ENCODE measurements around the gene EBF3.

GRCh38 chr10:129894698-129895097, 69.4 kb downstream of the EBF3 start:
- no peak for TF ChIP-seq RAD21 (IDR thresholded peaks at IDR 0.05; ENCODE audit: low read depth)
- no peak for TF ChIP-seq POLR2A (IDR thresholded peaks at IDR 0.05; ENCODE audit: borderline replicate concordance, extremely low read depth, insufficient read depth, insufficient read length)
- TF ChIP-seq CTCF (IDR thresholded peaks at IDR 0.05 in 2 of 3, conservative IDR thresholded peaks at IDR 0.05 in 1 of 3; ENCODE audit: borderline replicate concordance in 1 of 3, insufficient read depth in 1 of 3, low read depth in 2 of 3, low read length in 2 of 3), result no peak
- TF ChIP-seq SIN3A (IDR thresholded peaks at IDR 0.05; ENCODE audit: low read depth), result no peak
- TF ChIP-seq SP1 (IDR thresholded peaks at IDR 0.05; ENCODE audit: low read depth), result no peak
- no peak for TF ChIP-seq MAX (IDR thresholded peaks at IDR 0.05)
- no peak for TF ChIP-seq REST (IDR thresholded peaks at IDR 0.05; ENCODE audit: low read depth)
- TF ChIP-seq POLR2AphosphoS5 (IDR thresholded peaks at IDR 0.05; ENCODE audit: low read depth, low read length), result no peak

Measured in HCT116 (cell line).